GM12878 (cell line): ENCODE measurements around the gene UQCC5. TPM values are rescaled to one million over a fixed set of nuclear protein-coding genes. Genes with fewer than 3 reads are reported as not detected.

Experiments
- ATAC-seq: fragments of 200-7000 bp; cut with Tn5 transposase; 3 replicates; pipeline ENCODE4 v1.9.1; 2020; ENCODE audit warnings: mild to moderate bottlenecking, moderate library complexity
- BruUV-seq: library from RNA; stranded (reverse); fragments of 400-500 nt; replicated peaks from 2 replicates; lab custom pipeline; 2021; lab: Mats Ljungman, UMichigan
- CTCF ChIA-PET: fragments of 300-600 bp; sonication (Branson Sonifier 250); formaldehyde crosslinking; extraction: SDS; loops from one replicate; lab custom pipeline; 2021; ENCODE audit warnings: inconsistent platforms; lab: Yijun Ruan, JAX
- POLR2A ChIA-PET: fragments of 350-600 bp; formaldehyde crosslinking; extraction: SDS; loops from one replicate; lab custom pipeline; 2021; ENCODE audit warnings: inconsistent platforms; lab: Charles Lee
- RAD21 ChIA-PET: fragments of 300-600 bp; sonication (Branson Sonifier 250); formaldehyde crosslinking; loops from one replicate; lab custom pipeline; 2023; ENCODE audit warnings: antibody characterized with exemption; ENCODE audit not compliant: unreplicated experiment; lab: Charles Lee
- SMC1A ChIA-PET: fragments of 300-600 bp; sonication (Branson Sonifier 250); formaldehyde crosslinking; loops from one replicate; lab custom pipeline; 2023; ENCODE audit not compliant: unreplicated experiment, uncharacterized antibody; lab: Charles Lee
- DNase-seq: peaks from one replicate; pipeline ENCODE4 v3.0.0-alpha.2; 2011; ENCODE audit warnings: low read depth, low spot score
- FAIRE-seq: peaks from 3 replicates; lab custom pipeline; 2011; peaks lifted over from hg19 to GRCh38; lab: Jason Lieb, UNC
- H2AFZ ChIP-seq: 2 replicates; pipeline ENCODE4 v1.6.0; 2011; ENCODE audit warnings: low read depth, low read length, control low read depth; ENCODE audit not compliant: control insufficient read depth
- H3K27ac ChIP-seq: 2 replicates; pipeline ENCODE4 v1.5.1; 2011; ENCODE audit warnings: control low read depth; ENCODE audit not compliant: control insufficient read depth, insufficient read depth
- H3K27me3 ChIP-seq, 2 experiments: replicated peaks in 1 of 2; 2 replicates each; pipeline versions ENCODE4 v1.6.0 to v1.6.1; 2011; ENCODE audit warnings: low read length in 1 of 2; ENCODE audit not compliant: control insufficient read depth in 2 of 2, insufficient read depth in 2 of 2
- H3K36me3 ChIP-seq, 2 experiments: 2 replicates each; pipeline ENCODE4 v1.5.1; 2011; ENCODE audit warnings: low read length in 1 of 2; ENCODE audit not compliant: control insufficient read depth in 2 of 2, insufficient read depth in 2 of 2
- H3K4me1 ChIP-seq: 2 replicates; pipeline ENCODE4 v1.6.1; 2011; ENCODE audit warnings: mild to moderate bottlenecking, low read length, moderate library complexity, mixed read lengths; ENCODE audit not compliant: control insufficient read depth, insufficient read depth
- H3K4me2 ChIP-seq: 2 replicates; pipeline ENCODE4 v1.6.0; 2011; ENCODE audit warnings: control low read depth; ENCODE audit not compliant: control insufficient read depth, insufficient read depth
- H3K4me3 ChIP-seq: fragments of 200-600 bp; sonication (generic); 2 replicates; pipeline ENCODE4 v1.5.1; 2016
- H3K79me2 ChIP-seq: 2 replicates; pipeline ENCODE4 v1.6.0; 2011; ENCODE audit warnings: low read length; ENCODE audit not compliant: control insufficient read depth, insufficient read depth
- H3K9ac ChIP-seq: 2 replicates; pipeline ENCODE4 v1.8.0; 2011; ENCODE audit warnings: low read length, control low read depth, mixed read lengths; ENCODE audit not compliant: control insufficient read depth, insufficient read depth
- H3K9me3 ChIP-seq: replicated peaks from 3 replicates; pipeline ENCODE4 v1.5.1; 2011; ENCODE audit warnings: mild to moderate bottlenecking, low read length; ENCODE audit not compliant: control insufficient read depth, insufficient read depth
- H4K20me1 ChIP-seq: 2 replicates; pipeline ENCODE4 v1.6.0; 2011; ENCODE audit not compliant: control insufficient read depth, insufficient read depth
- HDAC2 ChIP-seq: fragments of 200-600 bp; sonication (generic); IDR thresholded peaks from 2 replicates; pipeline ENCODE4 v1.6.1; 2017
- MEF2A ChIP-seq: IDR thresholded peaks from 2 replicates; pipeline ENCODE4 v1.6.1; 2011; ENCODE audit warnings: low read depth, mild to moderate bottlenecking, low read length, moderate library complexity; ENCODE audit not compliant: insufficient read depth
- MEF2B ChIP-seq: fragments of 450-650 bp; IDR thresholded peaks from 2 replicates; pipeline ENCODE4 v1.6.1; 2018; ENCODE audit warnings: mild to moderate bottlenecking, moderate library complexity; ENCODE audit not compliant: partially characterized antibody, poor library complexity, severe bottlenecking
- PKNOX1 ChIP-seq: fragments of 450-650 bp; IDR thresholded peaks from 2 replicates; pipeline ENCODE4 v1.6.1; 2016; ENCODE audit warnings: mild to moderate bottlenecking
- POLR2AphosphoS5 ChIP-seq: IDR thresholded peaks from 2 replicates; pipeline ENCODE4 v1.6.1; 2011; ENCODE audit warnings: mild to moderate bottlenecking, low read length, inconsistent platforms
- TCF3 ChIP-seq: IDR thresholded peaks from 2 replicates; pipeline ENCODE4 v1.6.1; 2012; ENCODE audit warnings: low read depth, mild to moderate bottlenecking, low read length, borderline replicate concordance; ENCODE audit not compliant: insufficient read depth
- ZNF274 ChIP-seq: IDR thresholded peaks from one replicate; pipeline ENCODE4 v1.8.0; 2011; ENCODE audit not compliant: insufficient read length, insufficient read depth
- ZNF384 ChIP-seq: IDR thresholded peaks from 2 replicates; pipeline ENCODE4 v1.6.1; 2012; ENCODE audit warnings: low read depth, mild to moderate bottlenecking, low read length, improper control_type of control experiment, borderline replicate concordance
- ZNF687 ChIP-seq: fragments of 450-650 bp; IDR thresholded peaks from 2 replicates; pipeline ENCODE4 v1.6.1; 2017; ENCODE audit warnings: mild to moderate bottlenecking, moderate library complexity
- WGBS: methylation state at CpG from one replicate; pipeline ENCODE4 v1.1.6; 2016; ENCODE audit warnings: low lambda C conversion rate; ENCODE audit not compliant: insufficient replicate concordance, insufficient coverage; ENCODE audit errors: missing lambda C conversion rate; 5-methylcytosine and 5-hydroxymethylcytosine counted together
- in situ Hi-C: fragments of 300-500 bp; cut with MboI; formaldehyde crosslinking; loops from 9 replicates; pipeline ENCODE4 v1.14.3; 2018; ENCODE audit warnings: mixed read lengths
- intact Hi-C: fragments of 100-400 bp; cut with micrococcal nuclease; formaldehyde crosslinking; loops from one replicate; pipeline ENCODE4 v1.14.2; 2022; ENCODE audit not compliant: unreplicated experiment
- polyA plus RNA-seq, 11 experiments: library from polyadenylated mRNA; depleted of rRNA in 4 of 11; unstranded in 6 of 11; stranded (reverse) in 5 of 11; fragments of >200 nt; fragmentation: Nextera tagmentation in 4 of 11; fragmentation: Illumina TruSeq in 1 of 11; extraction: Ambion mirVana in 4 of 11; extraction: Trizol in 1 of 11; gene quantifications; 1 replicate in 1 of 11; 2 replicates in 10 of 11; pipeline versions ENCODE4 v1.2.1 to v1.2.3, GENCODE V29; 2011 to 2016; ENCODE audit warnings: inconsistent platforms in 2 of 11, missing spikeins in 2 of 11, low read depth in 1 of 11
- total RNA-seq, 4 experiments: library from RNA; depleted of rRNA in 3 of 4; stranded (reverse); fragments of >200 nt in 3 of 4; fragmentation: Illumina TruSeq in 1 of 4; extraction: Trizol in 1 of 4; gene quantifications; 2 replicates each; pipeline versions ENCODE4 v1.2.1 to v1.2.3, GENCODE V29; 2013 to 2021
- TF ChIP-seq, protein P1 (sequence below): IDR thresholded peaks from 2 replicates; pipeline ENCODE4 v1.6.1; 2011; ENCODE audit warnings: borderline replicate concordance, low read depth, mild to moderate bottlenecking, moderate library complexity, mixed read lengths, low read length; ENCODE audit not compliant: insufficient read depth; ENCODE audit errors: extremely low read length
- TF ChIP-seq, protein P2 (sequence below): fragments of 450-650 bp; IDR thresholded peaks from 2 replicates; pipeline ENCODE4 v1.6.1; 2017; ENCODE audit warnings: mild to moderate bottlenecking, moderate library complexity

The UQCC5 gene
- total and polyA plus RNA-seq, 10 of the 15 experiments (the other 5 are each of a cell fraction or from before 2014, with no cell fraction given) = 15.1 to 84.8 (median 28.0) TPM

DNA sequence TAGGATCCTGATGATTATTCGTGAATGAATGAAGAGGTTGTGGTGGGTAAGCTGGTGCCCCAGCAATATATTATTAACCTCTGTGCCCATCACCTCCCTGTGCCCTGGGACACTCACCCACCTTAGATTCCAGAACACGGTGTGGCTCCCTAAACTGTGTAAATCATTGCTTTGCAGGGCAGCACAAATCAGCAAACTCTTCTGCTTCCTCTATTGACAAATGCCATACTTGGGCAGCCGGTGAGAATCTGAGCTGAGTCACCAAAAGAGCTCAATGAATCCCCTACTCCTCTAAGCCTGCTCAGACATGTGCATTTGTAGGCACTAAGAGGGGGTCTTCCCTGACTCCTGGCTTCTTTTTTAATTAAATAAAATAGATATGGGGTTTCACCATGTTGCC is 15.7 kb downstream of the UQCC5 start:
- WGBS = 98% methylated on average over 3 of the region's 3 CpGs
- H3K79me2 ChIP-seq = no peaks in the 10 kb centered on the region
- FAIRE-seq (no peak), DNase-seq (no peak), ATAC-seq (no peak)
- in situ Hi-C loops = no loop called here
- H3K36me3 ChIP-seq = peaks cover 5 to 39% of the 10 kb centered on the region in 2 experiments; a peak in 3 of 4 replicates
- no peak overlapping the region for H3K4me2 ChIP-seq
- H2AFZ ChIP-seq = no peak overlapping the region
- H3K9ac ChIP-seq = no peak overlapping the region
- no peaks in the 10 kb centered on the region for H4K20me1 ChIP-seq
- H3K4me1 ChIP-seq = no peaks in the 10 kb centered on the region
- intact Hi-C loops = no loop called here
- ChIA-PET POLR2A (interaction anchor here (1.7 kb wide), 1 partner anchor 11 kb away, joined by 4 read pairs; no protein-coding TSS in a partner anchor), SMC1A (interaction anchor here (1.3 kb wide), 1 partner anchor 21 kb away, joined by 4 read pairs; no protein-coding TSS in a partner anchor), RAD21 (no interaction called here), CTCF (interaction anchor here (1.1 kb wide), 1 partner anchor 8 kb away, joined by 3 read pairs; no protein-coding TSS in a partner anchor)
- no TSS peak for BruUV-seq
- H3K9me3 ChIP-seq = no peaks in the 10 kb centered on the region
- H3K4me3 ChIP-seq = no peak overlapping the region
- H3K27ac ChIP-seq = no peak overlapping the region
- H3K27me3 ChIP-seq = no peaks in the 10 kb centered on the region
- TF ChIP-seq POLR2AphosphoS5 (no peak), ZNF274 (no peak), ZNF384 (no peak), ZNF687 (no peak), MEF2B (no peak), TCF3 (no peak), MEF2A (no peak), HDAC2 (no peak), PKNOX1 (no peak)
- TF ChIP-seq, protein P1, sequence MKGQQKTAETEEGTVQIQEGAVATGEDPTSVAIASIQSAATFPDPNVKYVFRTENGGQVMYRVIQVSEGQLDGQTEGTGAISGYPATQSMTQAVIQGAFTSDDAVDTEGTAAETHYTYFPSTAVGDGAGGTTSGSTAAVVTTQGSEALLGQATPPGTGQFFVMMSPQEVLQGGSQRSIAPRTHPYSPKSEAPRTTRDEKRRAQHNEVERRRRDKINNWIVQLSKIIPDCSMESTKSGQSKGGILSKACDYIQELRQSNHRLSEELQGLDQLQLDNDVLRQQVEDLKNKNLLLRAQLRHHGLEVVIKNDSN = no peak
- TF ChIP-seq, protein P2, sequence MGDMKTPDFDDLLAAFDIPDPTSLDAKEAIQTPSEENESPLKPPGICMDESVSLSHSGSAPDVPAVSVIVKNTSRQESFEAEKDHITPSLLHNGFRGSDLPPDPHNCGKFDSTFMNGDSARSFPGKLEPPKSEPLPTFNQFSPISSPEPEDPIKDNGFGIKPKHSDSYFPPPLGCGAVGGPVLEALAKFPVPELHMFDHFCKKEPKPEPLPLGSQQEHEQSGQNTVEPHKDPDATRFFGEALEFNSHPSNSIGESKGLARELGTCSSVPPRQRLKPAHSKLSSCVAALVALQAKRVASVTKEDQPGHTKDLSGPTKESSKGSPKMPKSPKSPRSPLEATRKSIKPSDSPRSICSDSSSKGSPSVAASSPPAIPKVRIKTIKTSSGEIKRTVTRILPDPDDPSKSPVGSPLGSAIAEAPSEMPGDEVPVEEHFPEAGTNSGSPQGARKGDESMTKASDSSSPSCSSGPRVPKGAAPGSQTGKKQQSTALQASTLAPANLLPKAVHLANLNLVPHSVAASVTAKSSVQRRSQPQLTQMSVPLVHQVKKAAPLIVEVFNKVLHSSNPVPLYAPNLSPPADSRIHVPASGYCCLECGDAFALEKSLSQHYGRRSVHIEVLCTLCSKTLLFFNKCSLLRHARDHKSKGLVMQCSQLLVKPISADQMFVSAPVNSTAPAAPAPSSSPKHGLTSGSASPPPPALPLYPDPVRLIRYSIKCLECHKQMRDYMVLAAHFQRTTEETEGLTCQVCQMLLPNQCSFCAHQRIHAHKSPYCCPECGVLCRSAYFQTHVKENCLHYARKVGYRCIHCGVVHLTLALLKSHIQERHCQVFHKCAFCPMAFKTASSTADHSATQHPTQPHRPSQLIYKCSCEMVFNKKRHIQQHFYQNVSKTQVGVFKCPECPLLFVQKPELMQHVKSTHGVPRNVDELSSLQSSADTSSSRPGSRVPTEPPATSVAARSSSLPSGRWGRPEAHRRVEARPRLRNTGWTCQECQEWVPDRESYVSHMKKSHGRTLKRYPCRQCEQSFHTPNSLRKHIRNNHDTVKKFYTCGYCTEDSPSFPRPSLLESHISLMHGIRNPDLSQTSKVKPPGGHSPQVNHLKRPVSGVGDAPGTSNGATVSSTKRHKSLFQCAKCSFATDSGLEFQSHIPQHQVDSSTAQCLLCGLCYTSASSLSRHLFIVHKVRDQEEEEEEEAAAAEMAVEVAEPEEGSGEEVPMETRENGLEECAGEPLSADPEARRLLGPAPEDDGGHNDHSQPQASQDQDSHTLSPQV = no peak
